ENCODE data around the gene MOV10.
A peak's percentile ranks its signal among the peaks of the same experiment; 100 is the strongest.

MOV10 gene

GRCh38 chr1:112714313-112715263 lies 40.1 kb downstream of the MOV10 start (continued):
- TF ChIP-seq PBX3 (CRISPR knock-in tag; IDR thresholded peaks at IDR 0.05) (peak; percentile 26), CTCF (tag by site-specific recombination; IDR thresholded peaks at IDR 0.05) (peak; percentile 75), ZNF398 (tag by site-specific recombination; IDR thresholded peaks at IDR 0.05) (0 out of 2 replicates have a peak, but pooled peaks have one; percentile 17), FEZF1 (tag by site-specific recombination; IDR thresholded peaks at IDR 0.05) (no peak), ZBTB10 (tag by site-specific recombination; IDR thresholded peaks at IDR 0.05) (peak; percentile 72; the same call in 1 of the 2 replicates), ZNF184 (tag by site-specific recombination; IDR thresholded peaks at IDR 0.05) (no peak), EGR2 (tag by site-specific recombination; IDR thresholded peaks at IDR 0.05; ENCODE audit: low read depth) (no peak), ZNF10 (tag by site-specific recombination; IDR thresholded peaks at IDR 0.05) (no peak), ZIC2 (tag by site-specific recombination; IDR thresholded peaks at IDR 0.05) (peak; percentile 34; the same call in 1 of the 2 replicates), ZNF501 (tag by site-specific recombination; IDR thresholded peaks at IDR 0.05) (0 out of 2 replicates have a peak, but pooled peaks have one; percentile 31), GLIS1 (tag by site-specific recombination; IDR thresholded peaks at IDR 0.05) (peak; percentile 91), ZNF248 (tag by site-specific recombination; IDR thresholded peaks at IDR 0.05) (no peak)

GRCh38 chr1:112715264-112716053 lies 41.0 kb downstream of the MOV10 start, which contains the start of gene PPM1J:
Gene PPM1J, minus strand, starts transcription at chr1:112715332. Its CDS starts 31 bp downstream, at chr1:112715301.
- no peaks in the 10 kb centered on the region for H3K36me3 ChIP-seq (ENCODE audit: control insufficient read depth in 2 of 2, insufficient read depth in 1 of 2, low read length in 2 of 2)
- no peak within 1 kb of the TSS; the same call in 1 of the 2 replicates for H3K27ac ChIP-seq (ENCODE audit: extremely low read depth, low read depth, low read length)
- no peaks in the 10 kb centered on the region for H3K9me3 ChIP-seq (ENCODE audit: control insufficient read depth, insufficient read depth, low read depth, low read length)
- POLR2A ChIA-PET = interaction anchor here (0.5 to 2.0 kb wide), 9 partner anchors 10 to 674 kb away, joined by 3 to 17 read pairs (median 5); partner anchors contain the start of genes CTTNBP2NL, MAGI3, MOV10 and ST7L
- no peaks in the 10 kb centered on the region for H3K4me1 ChIP-seq (ENCODE audit: control insufficient read depth, insufficient read depth, low read length)
- peak within 1 kb of the TSS; percentile 57 for H3K4me3 ChIP-seq (ENCODE audit: low read depth, low read length)
- CTCF ChIA-PET = interaction anchor here (0.6 to 9.1 kb wide), 72 partner anchors 7 to 1196 kb away, joined by 3 to 417 read pairs (median 4); partner anchors contain the start of genes CTTNBP2NL, LRIG2 and SLC16A1
- TF ChIP-seq CTCF (tag by site-specific recombination; IDR thresholded peaks at IDR 0.05) (no peak), ZFP69B (tag by site-specific recombination; IDR thresholded peaks at IDR 0.05) (no peak), ZNF18 (tag by site-specific recombination; IDR thresholded peaks at IDR 0.05) (no peak), PATZ1 (tag by site-specific recombination; IDR thresholded peaks at IDR 0.05) (peak; percentile 79), GFI1B (tag by site-specific recombination; IDR thresholded peaks at IDR 0.05) (no peak)
